HepG2 (cell line): ENCODE results near the gene ASL. TPM values are rescaled to one million over a fixed set of nuclear protein-coding genes. Genes with fewer than 3 reads are reported as not detected.

Experiments used
- ATF3 ChIP-seq: sonication (generic); formaldehyde crosslinking; IDR thresholded peaks from 2 replicates; pipeline ENCODE4 v1.4.0; 2020; ENCODE audit warnings: missing genetic modification reagents
- DDIT3 ChIP-seq: sonication (generic); formaldehyde crosslinking; IDR thresholded peaks from 2 replicates; pipeline ENCODE4 v1.4.0; 2020; ENCODE audit warnings: mild to moderate bottlenecking, missing genetic modification reagents
- GLMP ChIP-seq: sonication (generic); formaldehyde crosslinking; IDR thresholded peaks from 2 replicates; pipeline ENCODE4 v1.9.0; 2021; ENCODE audit warnings: missing genetic modification reagents, mild to moderate bottlenecking, borderline replicate concordance
- HDAC2 ChIP-seq: sonication (generic); formaldehyde crosslinking; IDR thresholded peaks from 2 replicates; pipeline ENCODE4 v1.4.0; 2020; ENCODE audit warnings: missing genetic modification reagents
- NCOR1 ChIP-seq: fragments of 200-600 bp; sonication (generic); IDR thresholded peaks from 2 replicates; pipeline ENCODE4 v1.7.0; 2017; ENCODE audit warnings: antibody characterized with exemption, low read length, borderline replicate concordance
- NFE2 ChIP-seq: sonication (generic); formaldehyde crosslinking; IDR thresholded peaks from 2 replicates; pipeline ENCODE4 v1.4.0; 2020; ENCODE audit warnings: missing genetic modification reagents
- PTBP1 ChIP-seq: fragments of 200-400 bp; formaldehyde crosslinking; IDR thresholded peaks from 2 replicates; pipeline ENCODE4 v1.6.1; 2018; ENCODE audit warnings: low read length, low read depth; ENCODE audit not compliant: poor library complexity, severe bottlenecking
- RFXAP ChIP-seq: sonication (generic); formaldehyde crosslinking; IDR thresholded peaks from 2 replicates; pipeline ENCODE4 v1.4.0; 2020; ENCODE audit warnings: missing genetic modification reagents, borderline replicate concordance
- RNF219 ChIP-seq: sonication (generic); formaldehyde crosslinking; IDR thresholded peaks from 2 replicates; pipeline ENCODE4 v1.5.0; 2020; ENCODE audit warnings: mild to moderate bottlenecking, missing genetic modification reagents
- RXRB ChIP-seq: IDR thresholded peaks from 2 replicates; pipeline ENCODE4 v1.6.1; 2016; ENCODE audit warnings: borderline replicate concordance, missing genetic modification reagents, missing compliant biosample characterization
- SUZ12 ChIP-seq: fragments of 150-350 bp; IDR thresholded peaks from 2 replicates; pipeline ENCODE4 v1.6.1; 2014; ENCODE audit warnings: low read depth, low read length
- TARDBP ChIP-seq: sonication (generic); formaldehyde crosslinking; IDR thresholded peaks from 2 replicates; pipeline ENCODE4 v1.8.0; 2022; ENCODE audit warnings: mild to moderate bottlenecking, missing genetic modification reagents
- TEAD2 ChIP-seq: sonication (generic); formaldehyde crosslinking; IDR thresholded peaks from 2 replicates; pipeline ENCODE4 v1.9.0; 2021; ENCODE audit warnings: missing genetic modification reagents
- XBP1 ChIP-seq: sonication (generic); formaldehyde crosslinking; IDR thresholded peaks from 2 replicates; pipeline ENCODE4 v1.5.0; 2020; ENCODE audit warnings: missing genetic modification reagents
- ZFP36 ChIP-seq: fragments of 150-350 bp; IDR thresholded peaks from 2 replicates; pipeline ENCODE4 v1.6.1; 2018; ENCODE audit warnings: borderline replicate concordance, low read length, low read depth; ENCODE audit not compliant: partially characterized antibody
- ZFP62 ChIP-seq: sonication (generic); formaldehyde crosslinking; IDR thresholded peaks from 2 replicates; pipeline ENCODE4 v1.4.0; 2020; ENCODE audit warnings: missing genetic modification reagents
- ZFP91 ChIP-seq: sonication (generic); formaldehyde crosslinking; IDR thresholded peaks from 2 replicates; pipeline ENCODE4 v1.9.0; 2022; ENCODE audit warnings: missing genetic modification reagents, mild to moderate bottlenecking, borderline replicate concordance
- ZNF331 ChIP-seq: sonication (generic); formaldehyde crosslinking; IDR thresholded peaks from 2 replicates; pipeline ENCODE4 v1.4.0; 2020; ENCODE audit warnings: missing genetic modification reagents
- ZNF552 ChIP-seq: sonication (generic); formaldehyde crosslinking; IDR thresholded peaks from 2 replicates; pipeline ENCODE4 v1.9.0; 2022; ENCODE audit warnings: missing genetic modification reagents, mild to moderate bottlenecking, borderline replicate concordance
- ZNF614 ChIP-seq: IDR thresholded peaks from 2 replicates; pipeline ENCODE4 v1.6.1; 2018; ENCODE audit warnings: missing biosample characterization, missing genetic modification reagents, inconsistent platforms, borderline replicate concordance
- ZNF644 ChIP-seq: IDR thresholded peaks from 2 replicates; pipeline ENCODE4 v1.6.1; 2016; ENCODE audit warnings: low read depth
- ZNF678 ChIP-seq: sonication (generic); formaldehyde crosslinking; IDR thresholded peaks from 2 replicates; pipeline ENCODE4 v1.4.0; 2020; ENCODE audit warnings: mild to moderate bottlenecking, missing genetic modification reagents
- ZNF850 ChIP-seq: sonication (generic); formaldehyde crosslinking; conservative IDR thresholded peaks from 2 replicates; pipeline ENCODE4 v1.9.0; 2021; ENCODE audit warnings: mild to moderate bottlenecking, missing genetic modification reagents
- polyA plus RNA-seq, 8 experiments: library from polyadenylated mRNA; depleted of rRNA in 3 of 8; stranded (reverse) in 7 of 8; unstranded in 1 of 8; fragments of >200 nt; fragmentation: Illumina TruSeq in 4 of 8; extraction: Trizol in 4 of 8; gene quantifications; 2 replicates each; pipeline versions ENCODE4 v1.2.1 to v1.2.3, GENCODE V29; 2011 to 2016; ENCODE audit warnings: low read depth in 4 of 8, missing spikeins in 1 of 8, mixed read lengths in 1 of 8; ENCODE audit not compliant: insufficient read depth in 1 of 8
- total RNA-seq, 5 experiments: library from RNA; depleted of rRNA; stranded (reverse); fragments of >200 nt; fragmentation: Illumina TruSeq; extraction: Trizol; gene quantifications; 2 replicates each; pipeline ENCODE4 v1.2.3, GENCODE V29; 2016; ENCODE audit warnings: low read depth in 1 of 5

The ASL gene
- total and polyA plus RNA-seq, 2 of the 13 experiments (the other 11 are each of a cell fraction or from before 2014, with no cell fraction given) = 71.4 to 96.5 TPM

- no peak; the same call in 1 of the 2 replicates for TF ChIP-seq HDAC2 (CRISPR knock-in tag)
- peak; percentile 46; the same call in 1 of the 2 replicates for TF ChIP-seq TARDBP
- TF ChIP-seq RNF219 = no peak
- TF ChIP-seq RXRB = no peak
- 0 out of 2 replicates have a peak, but pooled peaks have one; percentile 35 for TF ChIP-seq ATF3 (CRISPR knock-in tag)
- 0 out of 2 replicates have a peak, but pooled peaks have one; percentile 60 for TF ChIP-seq ZNF678 (CRISPR knock-in tag)
- TF ChIP-seq ZNF850 (CRISPR knock-in tag) = no peak
- peak; percentile 88; the same call in 1 of the 2 replicates for TF ChIP-seq ZFP91 (CRISPR knock-in tag)
- 0 out of 2 replicates have a peak, but pooled peaks have one; percentile 52 for TF ChIP-seq TEAD2 (CRISPR knock-in tag)
- TF ChIP-seq ZFP62 (CRISPR knock-in tag) = no peak
- TF ChIP-seq GLMP (CRISPR knock-in tag) = no peak
- TF ChIP-seq XBP1 (CRISPR knock-in tag) = no peak
- no peak for TF ChIP-seq ZNF331 (CRISPR knock-in tag)
- TF ChIP-seq ZNF614 (CRISPR knock-in tag) = no peak; the same call in 1 of the 2 replicates
- no peak for TF ChIP-seq ZFP36
- TF ChIP-seq RFXAP (CRISPR knock-in tag) = peak; percentile 61; the same call in 1 of the 2 replicates
- TF ChIP-seq NFE2 = no peak
- TF ChIP-seq ZNF644 (CRISPR knock-in tag) = no peak
- TF ChIP-seq DDIT3 = no peak
- TF ChIP-seq PTBP1 = no peak
- no peak for TF ChIP-seq NCOR1
- peak; percentile 43; the same call in 1 of the 2 replicates for TF ChIP-seq SUZ12
- TF ChIP-seq ZNF552 (CRISPR knock-in tag) = 0 out of 2 replicates have a peak, but pooled peaks have one; percentile 80
Observed at GRCh38 chr7:66114743-66115649, 39.4 kb downstream of the ASL start, which contains the start of gene CRCP (continued).
